Endodermal cell (in vitro differentiated cells): ENCODE results near the gene AGTR1. TPM values are rescaled to one million over a fixed set of nuclear protein-coding genes. Genes with fewer than 3 reads are reported as not detected.

Experiments
- DNase-seq: peaks from one replicate; pipeline ENCODE4 v3.0.0-alpha.2; 2017
- H3K27ac ChIP-seq: 2 replicates; pipeline ENCODE4 v1.5.1; 2013; ENCODE audit warnings: mild to moderate bottlenecking, low read depth, low read length, moderate library complexity
- H3K27me3 ChIP-seq: 2 replicates; pipeline ENCODE4 v1.6.1; 2013; ENCODE audit warnings: mild to moderate bottlenecking, low read length, moderate library complexity; ENCODE audit not compliant: insufficient read depth, control insufficient read depth, poor library complexity, severe bottlenecking
- H3K36me3 ChIP-seq: 2 replicates; pipeline ENCODE4 v1.7.0; 2013; ENCODE audit warnings: mild to moderate bottlenecking, low read length, moderate library complexity; ENCODE audit not compliant: control insufficient read depth, insufficient read depth
- H3K4me1 ChIP-seq: one replicate; pipeline ENCODE4 v1.7.0; 2013; ENCODE audit warnings: low read length; ENCODE audit not compliant: control insufficient read depth, insufficient read depth
- H3K4me3 ChIP-seq: 2 replicates; pipeline ENCODE4 v1.5.1; 2013; ENCODE audit warnings: mild to moderate bottlenecking, low read length, moderate library complexity
- H3K9ac ChIP-seq: 2 replicates; pipeline ENCODE4 v1.6.1; 2013; ENCODE audit warnings: mild to moderate bottlenecking, low read length, moderate library complexity; ENCODE audit not compliant: poor library complexity, severe bottlenecking; ENCODE audit errors: extremely low read depth
- H3K9me3 ChIP-seq: 2 replicates; pipeline ENCODE4 v1.6.1; 2013; ENCODE audit warnings: mild to moderate bottlenecking, low read length, moderate library complexity; ENCODE audit not compliant: control insufficient read depth
- H3K27ac Mint-ChIP-seq: 2 replicates; pipeline ENCODE4 v1.8.0; 2020; ENCODE audit warnings: mixed read lengths
- H3K27me3 Mint-ChIP-seq: 2 replicates; pipeline ENCODE4 v1.8.0; 2021; ENCODE audit warnings: mild to moderate bottlenecking, mixed read lengths; ENCODE audit not compliant: insufficient read depth
- H3K36me3 Mint-ChIP-seq: 2 replicates; pipeline ENCODE4 v1.8.0; 2020; ENCODE audit warnings: low read depth, mixed read lengths
- H3K4me1 Mint-ChIP-seq: 2 replicates; pipeline ENCODE4 v1.8.0; 2020; ENCODE audit warnings: mixed read lengths
- H3K4me3 Mint-ChIP-seq: 2 replicates; pipeline ENCODE4 v1.8.0; 2020; ENCODE audit warnings: mild to moderate bottlenecking, moderate library complexity, mixed read lengths
- H3K9me3 Mint-ChIP-seq: 2 replicates; pipeline ENCODE4 v1.8.0; 2020; ENCODE audit warnings: mild to moderate bottlenecking, mixed read lengths
- CTCF ChIP-seq: fragments of 200-600 bp; sonication (generic); conservative IDR thresholded peaks from 2 replicates; pipeline ENCODE4 v1.5.0; 2021; ENCODE audit warnings: antibody characterized with exemption, mild to moderate bottlenecking
- WGBS, 2 experiments: methylation state at CpG; one replicate each; pipeline versions ENCODE4 v1.1.5 to v1.1.7; 2013; ENCODE audit warnings: missing lambda C conversion rate in 2 of 2, mixed read lengths in 1 of 2; ENCODE audit not compliant: insufficient coverage in 1 of 2, insufficient read length in 1 of 2; 5-methylcytosine and 5-hydroxymethylcytosine counted together
- total RNA-seq, 2 donors: library from RNA; stranded (reverse); fragmentation: NEBNext Ultra II Directional in 1 of 2; extraction: Animal tissue kit (Norgen Biotek cat#: 25700) in 1 of 2; gene quantifications; 2 replicates in 1 of 2; 3 replicates in 1 of 2; pipeline ENCODE4 v1.2.1, GENCODE V29; 2021

Gene AGTR1
- total RNA-seq, 2 donors from 2014 or later, result 0.15 TPM; not detected in 1

DNA sequence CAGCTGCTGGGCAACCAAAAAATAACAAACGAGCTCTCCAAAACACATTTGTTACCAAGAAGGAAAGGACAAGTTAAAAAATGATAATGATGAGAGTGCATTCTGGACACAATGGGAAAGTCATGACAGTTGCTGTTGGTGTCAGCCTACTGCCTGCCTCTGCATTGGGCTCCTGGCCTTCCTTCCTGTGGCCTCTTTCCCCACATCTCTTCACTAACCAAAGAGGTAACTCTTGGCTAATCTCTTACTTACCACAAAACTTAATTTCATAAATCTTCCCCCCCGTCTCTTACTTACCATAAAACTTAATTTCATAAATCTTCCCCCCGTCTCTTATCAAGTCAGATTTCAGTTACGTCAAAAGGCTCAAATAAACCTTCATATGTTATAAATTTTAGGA, 58.6 kb downstream of the AGTR1 start:
- no peak for DNase-seq
- Histone ChIP-seq H3K27me3 (no peaks in the 10 kb centered on the region), H3K27ac (no peak overlapping the region), H3K4me3 (no peak overlapping the region), H3K9ac (no peak overlapping the region), H3K9me3 (no peaks in the 10 kb centered on the region), H3K36me3 (no peaks in the 10 kb centered on the region), H3K4me1 (no peaks in the 10 kb centered on the region)
- WGBS, 2 experiments, result 93% methylated on average over 3 of the region's 4 CpGs; no CpG with 5 or more reads in 1 of the 2 experiments
- no peak overlapping the region for H3K4me3 Mint-ChIP-seq
- H3K27me3 Mint-ChIP-seq, result no peaks in the 10 kb centered on the region
- no peaks in the 10 kb centered on the region for H3K36me3 Mint-ChIP-seq
- no peaks in the 10 kb centered on the region for H3K4me1 Mint-ChIP-seq
- peaks cover 2% of the 10 kb centered on the region for H3K9me3 Mint-ChIP-seq
- no peak for TF ChIP-seq CTCF
- H3K27ac Mint-ChIP-seq, result no peak overlapping the region

GRCh38 chr3:148757238-148758215, 59.8 kb downstream of the AGTR1 start:
- no peak for TF ChIP-seq CTCF
- H3K4me1 Mint-ChIP-seq, result no peaks in the 10 kb centered on the region
- 91 to 92% methylated on average over 5 to 12 of the region's 12 CpGs for WGBS, 2 experiments

DNA sequence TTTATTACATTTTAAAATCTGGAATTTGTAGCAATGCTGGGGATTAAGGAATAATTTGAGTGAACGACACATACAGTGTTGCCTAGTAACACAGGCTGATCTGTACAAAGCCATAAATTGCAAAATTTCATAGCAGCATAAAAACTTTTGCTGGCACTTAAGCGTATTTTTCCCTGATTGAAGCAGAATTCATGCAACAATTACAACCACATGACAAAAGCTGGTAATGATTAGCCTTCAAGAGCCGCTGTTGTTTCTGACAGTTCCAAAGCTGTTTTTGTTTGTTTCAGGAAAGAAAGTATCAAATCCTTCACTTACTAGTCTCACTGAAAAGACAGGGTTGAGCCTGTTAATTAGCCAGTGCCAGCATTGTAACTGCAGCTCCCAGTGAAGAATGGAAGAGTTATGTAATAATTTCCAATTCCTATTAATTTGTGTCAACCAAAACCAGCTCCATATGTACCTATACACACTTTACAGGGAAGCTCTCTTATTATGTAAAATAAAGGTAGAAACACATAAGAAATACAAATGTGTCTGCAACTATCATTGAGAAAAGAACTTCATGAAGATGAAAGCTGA, 60.7 kb downstream of the AGTR1 start:
- Histone ChIP-seq H3K4me3 (no peak overlapping the region), H3K27me3 (no peaks in the 10 kb centered on the region), H3K9me3 (no peaks in the 10 kb centered on the region), H3K36me3 (no peaks in the 10 kb centered on the region), H3K27ac (no peak overlapping the region), H3K4me1 (no peaks in the 10 kb centered on the region), H3K9ac (no peak overlapping the region)
- Mint-ChIP-seq H3K27me3 (no peaks in the 10 kb centered on the region), H3K36me3 (no peaks in the 10 kb centered on the region), H3K9me3 (no peaks in the 10 kb centered on the region), H3K4me1 (no peaks in the 10 kb centered on the region), H3K4me3 (no peak overlapping the region), H3K27ac (no peak overlapping the region)
- WGBS, 2 experiments, result 96 to 100% methylated on average over 3 of the region's 3 CpGs
- no peak for DNase-seq
- TF ChIP-seq CTCF, result no peak

More at GRCh38 chr3:148757238-148758215, 59.8 kb downstream of the AGTR1 start:
- no peaks in the 10 kb centered on the region for H3K36me3 Mint-ChIP-seq
- H3K4me3 ChIP-seq, result no peak overlapping the region
- no peaks in the 10 kb centered on the region for H3K9me3 ChIP-seq
- H3K27ac Mint-ChIP-seq, result no peak overlapping the region
- no peak for DNase-seq
- H3K27me3 Mint-ChIP-seq, result no peaks in the 10 kb centered on the region
- no peaks in the 10 kb centered on the region for H3K36me3 ChIP-seq
- H3K9ac ChIP-seq, result no peak overlapping the region
- no peaks in the 10 kb centered on the region for H3K27me3 ChIP-seq
- no peak overlapping the region for H3K4me3 Mint-ChIP-seq
- H3K27ac ChIP-seq, result no peak overlapping the region
- no peaks in the 10 kb centered on the region for H3K4me1 ChIP-seq
- H3K9me3 Mint-ChIP-seq, result peaks cover 2% of the 10 kb centered on the region
